K562 (cell line): ENCODE results near the gene ZNF467.

ENCODE experiments used
- EHMT2 ChIP-seq: fragments of 450-650 bp; IDR thresholded peaks from 2 replicates; pipeline ENCODE4 v1.6.1; 2018; ENCODE audit warnings: antibody characterized with exemption
- RFX5 ChIP-seq: IDR thresholded peaks from 2 replicates; pipeline ENCODE4 v1.6.1; 2011; ENCODE audit warnings: low read depth, mild to moderate bottlenecking, improper control_type of control experiment, low read length
- TOE1 ChIP-seq, 2 experiments: fragments of 450-650 bp in 1 of 2; sonication (generic) in 1 of 2; formaldehyde crosslinking in 1 of 2; IDR thresholded peaks; 2 replicates each; pipeline versions ENCODE4 v1.7.1 to v1.8.0; 2016 to 2022; ENCODE audit warnings: borderline replicate concordance in 2 of 2, mild to moderate bottlenecking in 2 of 2, antibody characterized with exemption in 1 of 2, inconsistent platforms in 1 of 2, low read depth in 1 of 2, missing genetic modification reagents in 1 of 2, moderate library complexity in 1 of 2
- ZNF274 ChIP-seq: IDR thresholded peaks from 2 replicates; pipeline ENCODE4 v1.6.1; 2011; ENCODE audit warnings: low read depth, mild to moderate bottlenecking, low read length, moderate library complexity, borderline replicate concordance
- ZNF717 ChIP-seq: fragments of 250-450 bp; sonication (Bioruptor Pico); IDR thresholded peaks from 2 replicates; pipeline ENCODE4 v1.5.0; 2021
- TF ChIP-seq, protein P1 (sequence below): sonication (generic); formaldehyde crosslinking; IDR thresholded peaks from 2 replicates; pipeline ENCODE4 v1.9.0; 2022; ENCODE audit warnings: mild to moderate bottlenecking, missing genetic modification reagents
- TF ChIP-seq, protein P2 (sequence below), 3 experiments: IDR thresholded peaks in 2 of 3; conservative IDR thresholded peaks in 1 of 3; 2 replicates each; pipeline ENCODE4 v1.5.1; 2011 to 2012; ENCODE audit warnings: low read length in 3 of 3, mild to moderate bottlenecking in 3 of 3, control low read depth in 2 of 3, improper control_type of control experiment in 1 of 3, inconsistent platforms in 1 of 3, low read depth in 1 of 3, mixed read lengths in 1 of 3, moderate library complexity in 1 of 3; ENCODE audit not compliant: insufficient read depth in 2 of 3

DNA sequence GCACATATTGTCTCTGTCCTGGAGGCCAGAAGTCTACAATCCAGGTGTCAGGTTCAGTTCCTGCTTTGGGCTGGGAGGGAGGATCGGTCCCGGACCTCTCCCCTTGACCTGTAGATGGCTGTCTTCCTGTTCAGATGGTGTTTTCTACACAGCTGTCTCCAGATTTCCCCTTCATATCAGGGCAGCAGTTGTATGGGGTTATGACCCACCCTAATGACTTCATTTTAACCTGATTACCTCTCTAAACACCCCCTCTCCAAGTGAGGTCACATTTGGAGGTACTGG is 38.7 kb downstream of the ZNF467 start:
- TF ChIP-seq ZNF274 (no peak), TOE1 (IDR thresholded peaks at IDR 0.05; ENCODE audit: borderline replicate concordance) (no peak), TOE1 (CRISPR knock-in tag; IDR thresholded peaks at IDR 0.05; ENCODE audit: borderline replicate concordance, low read depth) (no peak), RFX5 (no peak), EHMT2 (no peak), ZNF717 (CRISPR knock-in tag) (no peak)
- TF ChIP-seq, protein P1, sequence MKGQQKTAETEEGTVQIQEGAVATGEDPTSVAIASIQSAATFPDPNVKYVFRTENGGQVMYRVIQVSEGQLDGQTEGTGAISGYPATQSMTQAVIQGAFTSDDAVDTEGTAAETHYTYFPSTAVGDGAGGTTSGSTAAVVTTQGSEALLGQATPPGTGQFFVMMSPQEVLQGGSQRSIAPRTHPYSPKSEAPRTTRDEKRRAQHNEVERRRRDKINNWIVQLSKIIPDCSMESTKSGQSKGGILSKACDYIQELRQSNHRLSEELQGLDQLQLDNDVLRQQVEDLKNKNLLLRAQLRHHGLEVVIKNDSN (CRISPR knock-in tag) = no peak
- TF ChIP-seq, protein P2, sequence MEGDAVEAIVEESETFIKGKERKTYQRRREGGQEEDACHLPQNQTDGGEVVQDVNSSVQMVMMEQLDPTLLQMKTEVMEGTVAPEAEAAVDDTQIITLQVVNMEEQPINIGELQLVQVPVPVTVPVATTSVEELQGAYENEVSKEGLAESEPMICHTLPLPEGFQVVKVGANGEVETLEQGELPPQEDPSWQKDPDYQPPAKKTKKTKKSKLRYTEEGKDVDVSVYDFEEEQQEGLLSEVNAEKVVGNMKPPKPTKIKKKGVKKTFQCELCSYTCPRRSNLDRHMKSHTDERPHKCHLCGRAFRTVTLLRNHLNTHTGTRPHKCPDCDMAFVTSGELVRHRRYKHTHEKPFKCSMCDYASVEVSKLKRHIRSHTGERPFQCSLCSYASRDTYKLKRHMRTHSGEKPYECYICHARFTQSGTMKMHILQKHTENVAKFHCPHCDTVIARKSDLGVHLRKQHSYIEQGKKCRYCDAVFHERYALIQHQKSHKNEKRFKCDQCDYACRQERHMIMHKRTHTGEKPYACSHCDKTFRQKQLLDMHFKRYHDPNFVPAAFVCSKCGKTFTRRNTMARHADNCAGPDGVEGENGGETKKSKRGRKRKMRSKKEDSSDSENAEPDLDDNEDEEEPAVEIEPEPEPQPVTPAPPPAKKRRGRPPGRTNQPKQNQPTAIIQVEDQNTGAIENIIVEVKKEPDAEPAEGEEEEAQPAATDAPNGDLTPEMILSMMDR (IDR thresholded peaks at IDR 0.05 in 2 of 3, conservative IDR thresholded peaks at IDR 0.05 in 1 of 3; ENCODE audit: insufficient read depth in 2 of 3, low read depth in 1 of 3, low read length in 3 of 3) = peak in 1 of 3 experiments; percentile 1; a peak in 1 of 6 replicates
